Activated T-helper 1 cell treated with Interleukin-2 at 50 U/mL for 16 hours (primary cell): Measurements from ENCODE around the gene OLIG3.

Experiments used
- DNase-seq: peaks from one replicate; pipeline ENCODE4 v3.0.0-alpha.2; 2020; ENCODE audit warnings: low read depth

OLIG3 gene

GRCh38 chr6:137467211-137467610 is 27.0 kb downstream of the OLIG3 start:
- DNase-seq, result no peak

GRCh38 chr6:137465378-137466009 is 28.7 kb downstream of the OLIG3 start:
- no peak for DNase-seq

GRCh38 chr6:137452333-137452894 is 41.8 kb downstream of the OLIG3 start:
- DNase-seq, result no peak

GRCh38 chr6:137443901-137444300 is 50.3 kb downstream of the OLIG3 start:
- no peak for DNase-seq
